Psoas muscle (tissue), 8 donors: ENCODE data around the gene ABCC12. TPM values are rescaled to one million over a fixed set of nuclear protein-coding genes. Genes with fewer than 3 reads are reported as not detected.

Experiments
- ATAC-seq, 4 donors: fragments of 200-7000 bp; cut with Tn5 transposase; one replicate each; pipeline ENCODE4 v1.9.1; 2020; ENCODE audit warnings: moderate library complexity in 3 of 4, mild to moderate bottlenecking in 2 of 4
- DNase-seq, 2 donors: peaks; one replicate each; pipeline ENCODE4 v3.0.0-alpha.2; 2020
- H3K27ac ChIP-seq: fragments of 200-600 bp; one replicate; pipeline ENCODE4 v1.8.0; 2022
- H3K27me3 ChIP-seq, 3 donors: fragments of 200-600 bp in 1 of 3; one replicate each; pipeline versions ENCODE4 v1.6.1 to v1.8.0; 2013 to 2022; ENCODE audit warnings: low read length in 2 of 3, mild to moderate bottlenecking in 2 of 3, moderate library complexity in 1 of 3; ENCODE audit not compliant: insufficient read depth in 3 of 3
- H3K36me3 ChIP-seq, 2 donors: fragments of 200-600 bp in 1 of 2; one replicate each; pipeline versions ENCODE4 v1.6.1 to v1.8.0; 2013 to 2022; ENCODE audit warnings: low read depth in 1 of 2, mild to moderate bottlenecking in 1 of 2, moderate library complexity in 1 of 2; ENCODE audit not compliant: insufficient read depth in 1 of 2
- H3K4me1 ChIP-seq: fragments of 200-600 bp; one replicate; pipeline ENCODE4 v1.8.0; 2022
- H3K4me3 ChIP-seq: fragments of 200-600 bp; one replicate; pipeline ENCODE4 v1.8.0; 2022; ENCODE audit warnings: mild to moderate bottlenecking
- H3K9me3 ChIP-seq: fragments of 200-600 bp; one replicate; pipeline ENCODE4 v1.8.0; 2022
- WGBS, 3 donors: extraction: QIAGEN DNeasy Blood & Tissue Kit; methylation state at CpG; one replicate each; pipeline versions ENCODE4 v1.1.6 to v1.1.7; 2013; 5-methylcytosine and 5-hydroxymethylcytosine counted together
- intact Hi-C, 2 donors: fragments of 100-400 bp; cut with DNase I; formaldehyde crosslinking; loops; one replicate each; pipeline versions ENCODE4 v1.11.0 to v1.14.2; 2022
- polyA plus RNA-seq, 3 donors: library from polyadenylated mRNA; stranded (reverse); fragments of 200-250 nt; gene quantifications; one replicate each; pipeline ENCODE4 v1.2.3, GENCODE V29; 2013
- total RNA-seq, 4 donors: library from RNA; stranded (reverse); fragmentation: NEBNext Ultra II Directional in 2 of 4; extraction: Animal tissue kit (Norgen Biotek cat#: 25700) in 2 of 4; gene quantifications; one replicate each; pipeline versions ENCODE4 v1.2.1 to v1.2.4, GENCODE V29; 2021 to 2023
- TF ChIP-seq, protein P1 (sequence below): fragments of 200-600 bp; IDR thresholded peaks from one replicate; pipeline ENCODE4 v1.8.0; 2022; ENCODE audit warnings: antibody characterized with exemption
- donor health status: healthy with polysubstance abuse.
- donor health status: DM: no; HTN: no; CAD: no; lungs with moderate emphysema.
- donor health status: Bipolar disorder and iron deficiency.
- donor health status: healthy.
- donor health status: DM: yes; HTN: yes; CAD: no.
- donor health status: DM: no; HTN: no; CAD: no.
- donor health status: DM: no; HTN: no; CAD: no.
- donor health status: DM: yes; HTN: yes; CAD: no.

ABCC12 gene
- total and polyA plus RNA-seq, 7 donors: 0.07 to 0.94 (median 0.34) TPM

DNA sequence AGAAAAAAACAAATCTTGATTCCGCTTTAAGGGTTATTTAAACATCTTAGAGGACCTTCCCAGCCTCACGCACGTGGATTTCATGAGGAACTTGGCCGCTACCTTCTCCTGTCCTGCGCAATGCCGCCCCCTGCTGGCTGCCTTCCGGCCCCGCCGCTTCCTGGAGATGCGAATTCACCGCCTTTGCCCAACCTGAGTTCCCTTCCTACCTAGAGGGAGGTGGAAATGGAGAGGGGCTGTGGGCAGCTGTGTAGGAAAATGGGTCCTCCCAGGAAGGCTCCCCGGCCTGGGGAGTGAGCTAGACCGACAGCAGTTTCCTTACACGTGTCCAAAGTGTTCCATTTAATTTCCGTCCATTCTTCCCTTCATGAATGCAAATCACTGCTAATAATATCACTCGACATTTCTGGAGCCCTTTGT is 1.0 kb upstream of the ABCC12 start:
- Histone ChIP-seq H3K4me3 (peak overlapping the region; percentile 39), H3K27me3 (no peaks in the 10 kb centered on the region), H3K27ac (no peak overlapping the region), H3K36me3 (no peaks in the 10 kb centered on the region), H3K4me1 (no peaks in the 10 kb centered on the region), H3K9me3 (no peaks in the 10 kb centered on the region)
- 10 to 11% (median 11%) methylated on average over 16 of the region's 16 CpGs for WGBS, 3 donors
- ATAC-seq: peak; percentile 86 to 95 (median 89)
- TF ChIP-seq, protein P1, sequence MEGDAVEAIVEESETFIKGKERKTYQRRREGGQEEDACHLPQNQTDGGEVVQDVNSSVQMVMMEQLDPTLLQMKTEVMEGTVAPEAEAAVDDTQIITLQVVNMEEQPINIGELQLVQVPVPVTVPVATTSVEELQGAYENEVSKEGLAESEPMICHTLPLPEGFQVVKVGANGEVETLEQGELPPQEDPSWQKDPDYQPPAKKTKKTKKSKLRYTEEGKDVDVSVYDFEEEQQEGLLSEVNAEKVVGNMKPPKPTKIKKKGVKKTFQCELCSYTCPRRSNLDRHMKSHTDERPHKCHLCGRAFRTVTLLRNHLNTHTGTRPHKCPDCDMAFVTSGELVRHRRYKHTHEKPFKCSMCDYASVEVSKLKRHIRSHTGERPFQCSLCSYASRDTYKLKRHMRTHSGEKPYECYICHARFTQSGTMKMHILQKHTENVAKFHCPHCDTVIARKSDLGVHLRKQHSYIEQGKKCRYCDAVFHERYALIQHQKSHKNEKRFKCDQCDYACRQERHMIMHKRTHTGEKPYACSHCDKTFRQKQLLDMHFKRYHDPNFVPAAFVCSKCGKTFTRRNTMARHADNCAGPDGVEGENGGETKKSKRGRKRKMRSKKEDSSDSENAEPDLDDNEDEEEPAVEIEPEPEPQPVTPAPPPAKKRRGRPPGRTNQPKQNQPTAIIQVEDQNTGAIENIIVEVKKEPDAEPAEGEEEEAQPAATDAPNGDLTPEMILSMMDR: peak; percentile 95
- peak; percentile 82 to 90 for DNase-seq
- intact Hi-C loops: loop anchor here in 1 of 2 donors (2.0 kb wide), 1 partner anchor 1014 kb away; the partner anchor contains the start of gene NETO2

DNA sequence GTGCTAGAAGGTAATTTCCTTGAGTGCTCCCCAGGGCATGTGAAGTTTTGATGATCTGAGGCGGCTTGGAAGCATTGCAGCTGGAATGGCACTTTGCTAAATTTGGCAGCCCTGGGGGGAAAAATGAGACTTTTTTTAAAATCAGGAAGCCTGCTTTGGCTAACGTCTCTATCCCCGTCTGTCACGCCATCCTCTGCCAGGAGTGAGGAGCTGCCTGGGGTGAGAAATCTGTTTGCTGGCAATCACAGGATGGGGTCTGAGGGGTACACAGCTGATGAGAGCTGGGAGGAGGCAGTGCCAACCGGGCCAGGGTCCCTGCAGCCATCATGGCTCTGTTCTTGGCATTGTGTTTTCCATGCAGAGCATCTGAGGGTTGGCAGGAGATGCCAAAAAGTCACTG is 2.0 kb downstream of the ABCC12 start:
- Histone ChIP-seq H3K27ac (no peak overlapping the region), H3K9me3 (peaks cover 6% of the 10 kb centered on the region), H3K27me3 (no peaks in the 10 kb centered on the region), H3K36me3 (no peaks in the 10 kb centered on the region), H3K4me1 (no peaks in the 10 kb centered on the region), H3K4me3 (no peak overlapping the region)
- DNase-seq: no peak
- no peak for ATAC-seq
- intact Hi-C loops: no loop called here
- WGBS, 3 donors: 38 to 50% (median 46%) methylated on average over 5 of the region's 5 CpGs
- TF ChIP-seq, protein P1: no peak

DNA sequence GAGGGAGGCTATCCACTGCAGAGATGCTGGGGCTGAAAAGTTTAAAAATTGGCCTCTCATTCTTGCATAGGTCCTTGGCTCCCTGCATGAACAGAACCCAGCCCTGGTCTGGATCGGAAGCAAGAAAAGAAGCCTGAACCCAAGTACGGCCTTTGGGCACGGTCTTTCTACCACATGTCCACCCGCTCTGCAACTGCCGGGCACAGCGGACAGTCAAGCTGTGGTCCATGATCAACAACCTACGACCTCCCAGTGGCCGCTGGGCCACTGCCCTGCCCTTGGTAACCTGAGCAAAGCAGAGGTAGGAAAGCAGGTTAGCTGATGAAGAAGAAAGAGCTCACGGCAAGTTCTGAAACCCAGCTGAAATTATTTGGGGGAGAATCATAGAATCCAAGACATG is 3.6 kb downstream of the ABCC12 start:
- H3K27me3 ChIP-seq: no peaks in the 10 kb centered on the region
- no peak for DNase-seq
- no peak for ATAC-seq
- H3K36me3 ChIP-seq: no peaks in the 10 kb centered on the region
- H3K4me3 ChIP-seq: no peak overlapping the region
- intact Hi-C loops: no loop called here
- no peak overlapping the region for H3K27ac ChIP-seq
- TF ChIP-seq, protein P1: no peak
- peaks cover 10% of the 10 kb centered on the region for H3K9me3 ChIP-seq
- H3K4me1 ChIP-seq: no peaks in the 10 kb centered on the region
- 93 to 96% (median 95%) methylated on average over 9 of the region's 9 CpGs for WGBS, 3 donors

DNA sequence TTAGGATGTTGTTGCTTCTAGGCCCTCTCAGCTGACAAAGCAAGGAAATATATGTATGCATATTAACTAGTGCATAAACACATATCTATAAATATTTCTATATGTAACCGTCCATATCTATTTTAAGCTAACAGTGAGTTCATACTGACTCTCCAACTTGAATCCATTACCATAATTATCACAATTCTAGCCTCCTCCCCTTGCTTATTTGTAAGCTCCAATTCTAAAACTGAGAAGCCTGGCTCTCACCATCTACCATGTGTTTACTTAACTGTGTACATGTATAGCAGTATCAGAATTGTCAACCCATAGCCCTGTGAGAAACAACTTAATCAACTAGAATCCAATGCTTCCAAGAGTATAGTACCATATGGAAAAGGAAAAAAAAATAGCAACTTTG is 5.1 kb downstream of the ABCC12 start:
- intact Hi-C loops: no loop called here
- WGBS, 3 donors: 42 to 79% (median 78%) methylated on average over 1 of the region's 1 CpG
- Histone ChIP-seq H3K27me3 (no peaks in the 10 kb centered on the region), H3K27ac (no peak overlapping the region), H3K4me1 (no peaks in the 10 kb centered on the region), H3K36me3 (no peaks in the 10 kb centered on the region), H3K4me3 (no peak overlapping the region), H3K9me3 (peaks cover 10% of the 10 kb centered on the region)
- TF ChIP-seq, protein P1: no peak
- DNase-seq (no peak), ATAC-seq (no peak)

DNA sequence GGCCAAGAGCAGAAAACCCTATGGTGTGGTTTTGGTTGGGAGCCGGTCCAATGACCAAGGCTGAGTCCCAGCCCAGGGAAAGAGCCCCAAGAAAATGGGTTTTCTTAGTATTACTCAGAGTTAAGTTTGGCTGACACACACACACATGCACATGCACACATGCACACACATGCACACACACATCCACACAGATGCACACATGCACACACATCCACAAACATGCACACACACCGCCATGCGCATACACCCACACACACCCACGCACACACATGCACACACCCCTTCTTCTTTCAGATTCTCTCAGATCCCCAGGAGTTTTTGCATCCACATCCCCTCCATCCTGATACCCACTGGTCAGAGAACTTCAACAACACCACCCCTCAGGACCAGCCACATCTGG is 9.1 kb downstream of the ABCC12 start:
- intact Hi-C loops: no loop called here
- Histone ChIP-seq H3K27me3 (no peaks in the 10 kb centered on the region), H3K27ac (no peak overlapping the region), H3K9me3 (peaks cover 10% of the 10 kb centered on the region), H3K4me1 (no peaks in the 10 kb centered on the region), H3K36me3 (no peaks in the 10 kb centered on the region), H3K4me3 (no peak overlapping the region)
- TF ChIP-seq, protein P1: no peak
- no peak for ATAC-seq
- WGBS, 3 donors: 93 to 96% (median 93%) methylated on average over 4 of the region's 4 CpGs
- DNase-seq: no peak
